Loucy (cell line): ENCODE measurements around the gene PLCXD1.

Experiments used
- H2AFZ ChIP-seq: fragments of 200-600 bp; sonication (generic); 2 replicates; pipeline ENCODE4 v1.6.0; 2016; ENCODE audit warnings: antibody characterized with exemption, mild to moderate bottlenecking, low read length, moderate library complexity
- H3F3A ChIP-seq: fragments of 200-600 bp; 2 replicates; pipeline ENCODE4 v1.6.0; 2016; ENCODE audit warnings: antibody characterized with exemption, low read depth, mild to moderate bottlenecking
- H3K27me3 ChIP-seq: fragments of 200-600 bp; sonication (generic); 2 replicates; pipeline ENCODE4 v1.6.1; 2014; ENCODE audit warnings: low read length, mild to moderate bottlenecking; ENCODE audit not compliant: insufficient read depth, poor library complexity, severe bottlenecking
- H3K36me3 ChIP-seq: fragments of 200-600 bp; sonication (generic); 2 replicates; pipeline ENCODE4 v1.6.1; 2016; ENCODE audit warnings: low read length; ENCODE audit not compliant: insufficient read depth
- H3K4me1 ChIP-seq: fragments of 200-600 bp; sonication (generic); 2 replicates; pipeline ENCODE4 v1.5.1; 2014; ENCODE audit warnings: low read length, mild to moderate bottlenecking; ENCODE audit not compliant: insufficient read depth, poor library complexity, severe bottlenecking
- H3K4me2 ChIP-seq: fragments of 200-600 bp; sonication (generic); 2 replicates; pipeline ENCODE4 v1.6.0; 2014; ENCODE audit warnings: antibody characterized with exemption, low read length, low read depth, mild to moderate bottlenecking; ENCODE audit not compliant: poor library complexity, severe bottlenecking
- H3K4me3 ChIP-seq: fragments of 200-600 bp; sonication (generic); 2 replicates; pipeline ENCODE4 v1.5.1; 2014; ENCODE audit warnings: low read length, mild to moderate bottlenecking, mixed read lengths; ENCODE audit not compliant: poor library complexity, severe bottlenecking
- H3K79me2 ChIP-seq: fragments of 200-600 bp; sonication (generic); 2 replicates; pipeline ENCODE4 v1.6.1; 2014; ENCODE audit warnings: low read length; ENCODE audit not compliant: insufficient read depth
- H3K9ac ChIP-seq: fragments of 200-600 bp; sonication (generic); 2 replicates; pipeline ENCODE4 v1.6.0; 2014; ENCODE audit warnings: mild to moderate bottlenecking, low read depth, low read length, moderate library complexity; ENCODE audit not compliant: poor library complexity, severe bottlenecking
- H3K9me2 ChIP-seq: fragments of 200-600 bp; sonication (generic); replicated peaks from 2 replicates; pipeline ENCODE4 v1.6.1; 2016; ENCODE audit warnings: low read depth, low read length, mixed read lengths
- H3K9me3 ChIP-seq: fragments of 200-600 bp; sonication (generic); 2 replicates; pipeline ENCODE4 v1.6.1; 2014; ENCODE audit warnings: mild to moderate bottlenecking, antibody characterized with exemption, low read length, low read depth; ENCODE audit not compliant: insufficient read depth
- H4K20me1 ChIP-seq: fragments of 200-600 bp; sonication (generic); 2 replicates; pipeline ENCODE4 v1.6.0; 2014; ENCODE audit warnings: antibody characterized with exemption, low read length, mild to moderate bottlenecking; ENCODE audit not compliant: insufficient read depth, poor library complexity, severe bottlenecking
- EZH2phosphoT487 ChIP-seq: fragments of 200-600 bp; IDR thresholded peaks from 2 replicates; pipeline ENCODE4 v1.6.1; 2018; ENCODE audit warnings: antibody characterized with exemption, mild to moderate bottlenecking, moderate library complexity, borderline replicate concordance
- TF ChIP-seq, protein P1 (sequence below): fragments of 200-600 bp; sonication (generic); conservative IDR thresholded peaks from 2 replicates; pipeline ENCODE4 v1.5.1; 2014; ENCODE audit warnings: mild to moderate bottlenecking, antibody characterized with exemption, low read length

PLCXD1 gene

DNA sequence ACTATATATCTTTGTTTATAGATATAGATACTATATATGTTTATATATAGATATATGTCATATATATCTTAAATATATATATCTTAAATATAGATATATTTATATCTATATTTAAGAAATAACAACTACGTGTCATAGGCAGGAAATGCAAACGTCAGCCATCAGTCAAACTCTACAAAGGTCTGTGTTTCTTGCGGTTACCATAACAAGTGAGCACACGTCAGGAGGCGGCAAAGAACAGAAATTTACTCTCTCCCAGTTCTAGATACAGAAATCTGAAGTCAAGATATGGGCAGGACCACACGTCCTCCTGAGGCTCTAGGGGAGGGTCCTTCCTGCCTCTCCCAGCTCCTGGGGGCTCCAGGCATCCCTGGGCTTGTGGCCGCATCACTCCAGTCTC, 6.5 kb downstream of the PLCXD1 start:
- Histone ChIP-seq H2AFZ (no peak overlapping the region), H4K20me1 (no peaks in the 10 kb centered on the region), H3K27me3 (no peaks in the 10 kb centered on the region), H3K9me3 (no peaks in the 10 kb centered on the region), H3K4me2 (no peak overlapping the region), H3K4me3 (no peak overlapping the region), H3K9ac (no peak overlapping the region), H3K79me2 (0 out of 2 replicates have a peak, but pooled peaks cover 3% of the 10 kb centered on the region), H3K4me1 (no peaks in the 10 kb centered on the region), H3K36me3 (peaks cover 13% of the 10 kb centered on the region; the same call in 1 of the 2 replicates), H3K9me2 (no peaks in the 10 kb centered on the region), H3F3A (no peaks in the 10 kb centered on the region)
- TF ChIP-seq, protein P1, sequence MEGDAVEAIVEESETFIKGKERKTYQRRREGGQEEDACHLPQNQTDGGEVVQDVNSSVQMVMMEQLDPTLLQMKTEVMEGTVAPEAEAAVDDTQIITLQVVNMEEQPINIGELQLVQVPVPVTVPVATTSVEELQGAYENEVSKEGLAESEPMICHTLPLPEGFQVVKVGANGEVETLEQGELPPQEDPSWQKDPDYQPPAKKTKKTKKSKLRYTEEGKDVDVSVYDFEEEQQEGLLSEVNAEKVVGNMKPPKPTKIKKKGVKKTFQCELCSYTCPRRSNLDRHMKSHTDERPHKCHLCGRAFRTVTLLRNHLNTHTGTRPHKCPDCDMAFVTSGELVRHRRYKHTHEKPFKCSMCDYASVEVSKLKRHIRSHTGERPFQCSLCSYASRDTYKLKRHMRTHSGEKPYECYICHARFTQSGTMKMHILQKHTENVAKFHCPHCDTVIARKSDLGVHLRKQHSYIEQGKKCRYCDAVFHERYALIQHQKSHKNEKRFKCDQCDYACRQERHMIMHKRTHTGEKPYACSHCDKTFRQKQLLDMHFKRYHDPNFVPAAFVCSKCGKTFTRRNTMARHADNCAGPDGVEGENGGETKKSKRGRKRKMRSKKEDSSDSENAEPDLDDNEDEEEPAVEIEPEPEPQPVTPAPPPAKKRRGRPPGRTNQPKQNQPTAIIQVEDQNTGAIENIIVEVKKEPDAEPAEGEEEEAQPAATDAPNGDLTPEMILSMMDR, result no peak
- TF ChIP-seq EZH2phosphoT487, result no peak

DNA sequence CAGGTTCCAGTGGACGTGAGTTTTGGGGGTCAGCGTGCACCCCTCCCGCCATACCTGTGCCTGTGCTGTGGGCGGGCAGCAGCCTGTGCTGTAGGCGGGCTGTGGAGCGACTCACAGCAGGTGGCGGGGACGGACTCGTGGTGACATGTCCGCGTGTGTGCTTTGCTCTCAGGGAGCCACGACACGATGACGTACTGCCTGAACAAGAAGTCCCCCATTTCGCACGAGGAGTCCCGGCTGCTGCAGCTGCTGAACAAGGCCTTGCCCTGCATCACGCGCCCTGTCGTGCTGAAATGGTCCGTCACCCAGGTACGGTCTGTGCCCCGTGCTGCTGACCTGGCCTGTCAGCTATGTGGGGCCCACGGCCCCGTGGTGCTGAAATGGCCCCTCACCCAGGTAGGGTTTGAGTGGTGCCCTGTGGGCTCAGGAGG, 7.4 kb downstream of the PLCXD1 start:
- no peaks in the 10 kb centered on the region for H3K27me3 ChIP-seq
- H3K9ac ChIP-seq, result no peak overlapping the region
- H3K4me2 ChIP-seq, result no peak overlapping the region
- peaks cover 18% of the 10 kb centered on the region; the same call in 1 of the 2 replicates for H3K36me3 ChIP-seq
- 0 out of 2 replicates have a peak, but pooled peaks cover 3% of the 10 kb centered on the region for H3K79me2 ChIP-seq
- H3F3A ChIP-seq, result no peaks in the 10 kb centered on the region
- no peaks in the 10 kb centered on the region for H4K20me1 ChIP-seq
- H3K9me3 ChIP-seq, result no peaks in the 10 kb centered on the region
- H2AFZ ChIP-seq, result no peak overlapping the region
- no peaks in the 10 kb centered on the region for H3K4me1 ChIP-seq
- H3K4me3 ChIP-seq, result no peak overlapping the region
- no peaks in the 10 kb centered on the region for H3K9me2 ChIP-seq
- TF ChIP-seq EZH2phosphoT487, result no peak
- TF ChIP-seq, protein P1, result no peak

DNA sequence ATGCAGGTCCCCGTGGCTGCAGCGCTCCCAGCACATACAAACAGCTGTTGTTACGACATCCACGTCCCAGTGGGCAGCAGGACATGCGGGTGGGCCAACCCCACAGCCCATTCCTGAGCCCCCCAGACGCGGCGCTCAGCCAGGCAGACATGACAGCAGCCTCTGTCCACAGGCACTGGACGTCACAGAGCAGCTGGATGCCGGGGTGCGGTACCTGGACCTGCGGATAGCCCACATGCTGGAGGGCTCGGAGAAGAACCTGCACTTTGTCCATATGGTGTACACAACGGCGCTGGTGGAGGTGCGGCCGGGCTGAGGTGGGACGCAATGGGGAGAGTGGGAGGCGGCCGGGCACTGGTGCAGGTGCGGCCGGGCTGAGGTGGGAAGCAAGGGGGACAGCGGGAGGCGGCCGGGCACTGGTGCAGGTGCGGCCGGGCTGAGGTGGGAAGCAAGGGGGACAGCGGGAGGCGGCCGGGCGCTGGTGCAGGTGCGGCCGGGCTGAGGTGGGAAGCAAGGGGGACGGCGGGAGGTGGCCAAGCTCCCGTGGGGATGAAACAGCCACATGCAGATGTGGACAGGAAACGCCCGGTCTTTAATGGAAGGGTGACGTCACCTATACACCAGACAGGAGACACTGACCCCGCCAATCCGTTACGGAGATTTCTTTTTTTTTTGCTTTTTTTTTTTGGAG, 9.4 kb downstream of the PLCXD1 start:
- no peak for TF ChIP-seq EZH2phosphoT487
- TF ChIP-seq, protein P1, result no peak
- no peaks in the 10 kb centered on the region for H4K20me1 ChIP-seq
- no peak overlapping the region for H3K9ac ChIP-seq
- H3K27me3 ChIP-seq, result no peaks in the 10 kb centered on the region
- no peak overlapping the region for H3K4me3 ChIP-seq
- H3K9me3 ChIP-seq, result no peaks in the 10 kb centered on the region
- H3K4me2 ChIP-seq, result no peak overlapping the region
- peaks cover 8% of the 10 kb centered on the region; the same call in 1 of the 2 replicates for H3K36me3 ChIP-seq
- no peaks in the 10 kb centered on the region for H3K9me2 ChIP-seq
- no peaks in the 10 kb centered on the region for H3F3A ChIP-seq
- H3K4me1 ChIP-seq, result no peaks in the 10 kb centered on the region
- H2AFZ ChIP-seq, result no peak overlapping the region
- H3K79me2 ChIP-seq, result no peaks in the 10 kb centered on the region
